Endothelial cell of umbilical vein (primary cell): ENCODE data around the gene VAPB. TPM values are rescaled to one million over a fixed set of nuclear protein-coding genes. Genes with fewer than 3 reads are reported as not detected.

ENCODE experiments used
- BruUV-seq: library from RNA; stranded (reverse); fragments of 400-500 nt; replicated peaks from 2 replicates; lab custom pipeline; 2021; lab: Mats Ljungman, UMichigan
- CTCF ChIA-PET: fragments of 300-600, 350-600 bp; sonication (Branson Sonifier 250); formaldehyde crosslinking; loops from one replicate; lab custom pipeline; 2021; ENCODE audit warnings: antibody characterized with exemption, inconsistent platforms; lab: Charles Lee
- POLR2A ChIA-PET: fragments of 300-600, 350-600 bp; sonication (Branson Sonifier 250); formaldehyde crosslinking; loops from one replicate; lab custom pipeline; 2021; ENCODE audit warnings: antibody characterized with exemption, inconsistent platforms; lab: Charles Lee
- DNase-seq: peaks from one replicate; pipeline ENCODE4 v3.0.0-alpha.2; 2011; ENCODE audit warnings: low read depth, low spot score
- FAIRE-seq: peaks from 2 replicates; lab custom pipeline; 2011; peaks lifted over from hg19 to GRCh38; lab: Jason Lieb, UNC
- H2AFZ ChIP-seq: 2 replicates; pipeline ENCODE4 v1.6.0; 2012; ENCODE audit warnings: low read depth, low read length, control low read depth, inconsistent platforms
- H3K27ac ChIP-seq: 2 replicates; pipeline ENCODE4 v1.5.1; 2011; ENCODE audit warnings: low read depth, mild to moderate bottlenecking, control low read depth, low read length, moderate library complexity; ENCODE audit not compliant: insufficient read depth
- H3K27me3 ChIP-seq, 2 experiments: 2 replicates each; pipeline versions ENCODE4 v1.6.0 to v1.6.1; 2011; ENCODE audit warnings: low read length in 2 of 2, mixed read lengths in 1 of 2; ENCODE audit not compliant: control insufficient read depth in 2 of 2, insufficient read depth in 2 of 2
- H3K36me3 ChIP-seq, 2 experiments: 2 replicates in 1 of 2; 3 replicates in 1 of 2; pipeline ENCODE4 v1.5.1; 2011; ENCODE audit warnings: low read length in 2 of 2, mild to moderate bottlenecking in 1 of 2, moderate library complexity in 1 of 2; ENCODE audit not compliant: control insufficient read depth in 2 of 2, insufficient read depth in 2 of 2; ENCODE audit errors: extremely low read depth in 1 of 2
- H3K4me1 ChIP-seq: 3 replicates; pipeline ENCODE4 v1.5.1; 2011; ENCODE audit warnings: mild to moderate bottlenecking, low read length; ENCODE audit not compliant: control insufficient read depth, insufficient read depth; ENCODE audit errors: extremely low read depth
- H3K4me2 ChIP-seq: 2 replicates; pipeline ENCODE4 v1.6.1; 2011; ENCODE audit warnings: low read length, control low read depth, mixed read lengths; ENCODE audit not compliant: insufficient read depth
- H3K4me3 ChIP-seq, 3 experiments: fragments of 200-600 bp in 1 of 3; sonication (generic), shearing (Covaris generic) in 1 of 3; replicated peaks in 1 of 3; 2 replicates each; pipeline ENCODE4 v1.5.1; 2011 to 2016; ENCODE audit warnings: control low read depth in 3 of 3, low read length in 3 of 3, mild to moderate bottlenecking in 2 of 3, inconsistent platforms in 1 of 3, low read depth in 1 of 3, moderate library complexity in 1 of 3; ENCODE audit not compliant: insufficient read depth in 1 of 3
- H3K79me2 ChIP-seq: 2 replicates; pipeline ENCODE4 v1.6.0; 2012; ENCODE audit warnings: low read length, inconsistent platforms; ENCODE audit not compliant: control insufficient read depth, insufficient read depth
- H3K9ac ChIP-seq: replicated peaks from 2 replicates; pipeline ENCODE3; 2011; ENCODE audit warnings: low read length, control low read depth; ENCODE audit not compliant: insufficient read depth; ENCODE audit errors: extremely low read depth
- H3K9me1 ChIP-seq: replicated peaks from 3 replicates; pipeline ENCODE4 v1.6.0; 2011; ENCODE audit warnings: mild to moderate bottlenecking, low read length; ENCODE audit not compliant: control insufficient read depth, insufficient read depth; ENCODE audit errors: extremely low read depth
- H3K9me3 ChIP-seq: replicated peaks from 2 replicates; pipeline ENCODE4 v1.5.1; 2012; ENCODE audit warnings: low read length, inconsistent platforms; ENCODE audit not compliant: control insufficient read depth, insufficient read depth
- H4K20me1 ChIP-seq: replicated peaks from 2 replicates; pipeline ENCODE3; 2011; ENCODE audit warnings: mild to moderate bottlenecking, low read length; ENCODE audit not compliant: control insufficient read depth, insufficient read depth; ENCODE audit errors: extremely low read depth
- EZH2 ChIP-seq: IDR thresholded peaks from 2 replicates; pipeline ENCODE4 v1.6.1; 2012; ENCODE audit warnings: borderline replicate concordance, low read depth, mild to moderate bottlenecking, moderate library complexity, low read length, inconsistent platforms; ENCODE audit not compliant: severe bottlenecking
- FOS ChIP-seq: IDR thresholded peaks from 2 replicates; pipeline ENCODE4 v1.6.1; 2011; ENCODE audit warnings: mild to moderate bottlenecking, low read length, moderate library complexity, borderline replicate concordance; ENCODE audit not compliant: insufficient read depth
- GATA2 ChIP-seq: IDR thresholded peaks from 2 replicates; pipeline ENCODE4 v1.7.0; 2011; ENCODE audit warnings: low read depth, mild to moderate bottlenecking, moderate library complexity, mixed read lengths, low read length; ENCODE audit not compliant: insufficient read length, insufficient read depth
- JUN ChIP-seq: IDR thresholded peaks from 2 replicates; pipeline ENCODE4 v1.6.1; 2011; ENCODE audit warnings: borderline replicate concordance, low read depth; ENCODE audit not compliant: insufficient read length, insufficient read depth
- MAX ChIP-seq: IDR thresholded peaks from 2 replicates; pipeline ENCODE4 v1.6.1; 2011; ENCODE audit not compliant: insufficient read depth, insufficient read length
- MYC ChIP-seq: IDR thresholded peaks from one replicate; pipeline ENCODE4 v1.6.1; 2011; ENCODE audit warnings: mild to moderate bottlenecking, low read depth, low read length
- POLR2A ChIP-seq: IDR thresholded peaks from 2 replicates; pipeline ENCODE4 v1.6.1; 2012; ENCODE audit warnings: low read depth, mild to moderate bottlenecking, control low read depth, low read length
- POLR2AphosphoS5 ChIP-seq: IDR thresholded peaks from 2 replicates; pipeline ENCODE4 v1.6.1; 2012; ENCODE audit warnings: low read depth, mild to moderate bottlenecking, control low read depth, low read length, moderate library complexity; ENCODE audit not compliant: insufficient read depth
- dilution Hi-C: fragments of 300-500 bp; cut with MboI; formaldehyde crosslinking; loops from one replicate; pipeline ENCODE4 v1.15.0; 2019; ENCODE audit warnings: low sequenced_read_pairs; ENCODE audit not compliant: extremely low pct_ligation_motif_present
- intact Hi-C: fragments of 100-400 bp; cut with micrococcal nuclease; formaldehyde crosslinking; loops from one replicate; pipeline ENCODE4 v1.10.0; 2022
- polyA plus RNA-seq, 4 experiments: library from polyadenylated mRNA; depleted of rRNA in 3 of 4; stranded (reverse) in 3 of 4; unstranded in 1 of 4; fragments of >200 nt; gene quantifications; 2 replicates each; pipeline versions ENCODE4 v1.2.1 to v1.2.3, GENCODE V29; 2011 to 2012; ENCODE audit warnings: missing spikeins in 1 of 4
- total RNA-seq: library from RNA; stranded (reverse); gene quantifications from 2 replicates; pipeline ENCODE4 v1.2.3, GENCODE V29; 2021
- TF ChIP-seq, protein P1 (sequence below), 2 donors: IDR thresholded peaks; 1 replicate in 1 of 2; 2 replicates in 1 of 2; pipeline ENCODE4 v1.5.1; 2011; ENCODE audit warnings: low read length in 2 of 2, mild to moderate bottlenecking in 2 of 2, moderate library complexity in 2 of 2, control low read depth in 1 of 2, inconsistent platforms in 1 of 2, low read depth in 1 of 2; ENCODE audit not compliant: insufficient read depth in 1 of 2; ENCODE audit errors: extremely low read depth in 1 of 2

Gene VAPB
- total and polyA plus RNA-seq, 2 donors (not counting 3 experiments of a cell fraction or from before 2014, with no cell fraction given): 17.9 to 48.9 TPM

- Histone ChIP-seq H3K4me1 (peaks cover 19% of the 10 kb centered on the region), H2AFZ (no peak overlapping the region), H3K9me1 (no peaks in the 10 kb centered on the region), H3K9me3 (no peaks in the 10 kb centered on the region), H3K4me3 (no peak overlapping the region), H3K36me3 (peaks cover 12 to 13% of the 10 kb centered on the region in 2 experiments), H3K27ac (peak overlapping the region; percentile 45), H3K27me3 (no peaks in the 10 kb centered on the region), H4K20me1 (no peaks in the 10 kb centered on the region), H3K9ac (no peak overlapping the region), H3K4me2 (peak overlapping the region; percentile 27), H3K79me2 (peaks cover 49% of the 10 kb centered on the region)
- dilution Hi-C loops (no loop called here), intact Hi-C loops (loop anchor here (5.0 kb wide), 1 partner anchor 38 kb away; no protein-coding TSS in a partner anchor)
- BruUV-seq: no TSS peak
- no peak for TF ChIP-seq FOS
- TF ChIP-seq POLR2A: no peak
- TF ChIP-seq, protein P1, sequence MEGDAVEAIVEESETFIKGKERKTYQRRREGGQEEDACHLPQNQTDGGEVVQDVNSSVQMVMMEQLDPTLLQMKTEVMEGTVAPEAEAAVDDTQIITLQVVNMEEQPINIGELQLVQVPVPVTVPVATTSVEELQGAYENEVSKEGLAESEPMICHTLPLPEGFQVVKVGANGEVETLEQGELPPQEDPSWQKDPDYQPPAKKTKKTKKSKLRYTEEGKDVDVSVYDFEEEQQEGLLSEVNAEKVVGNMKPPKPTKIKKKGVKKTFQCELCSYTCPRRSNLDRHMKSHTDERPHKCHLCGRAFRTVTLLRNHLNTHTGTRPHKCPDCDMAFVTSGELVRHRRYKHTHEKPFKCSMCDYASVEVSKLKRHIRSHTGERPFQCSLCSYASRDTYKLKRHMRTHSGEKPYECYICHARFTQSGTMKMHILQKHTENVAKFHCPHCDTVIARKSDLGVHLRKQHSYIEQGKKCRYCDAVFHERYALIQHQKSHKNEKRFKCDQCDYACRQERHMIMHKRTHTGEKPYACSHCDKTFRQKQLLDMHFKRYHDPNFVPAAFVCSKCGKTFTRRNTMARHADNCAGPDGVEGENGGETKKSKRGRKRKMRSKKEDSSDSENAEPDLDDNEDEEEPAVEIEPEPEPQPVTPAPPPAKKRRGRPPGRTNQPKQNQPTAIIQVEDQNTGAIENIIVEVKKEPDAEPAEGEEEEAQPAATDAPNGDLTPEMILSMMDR (IDR thresholded peaks at IDR 0.05; ENCODE audit: extremely low read depth in 1 of 2, insufficient read depth in 1 of 2, low read depth in 1 of 2, low read length in 2 of 2): no peak
- no peak for TF ChIP-seq EZH2
- TF ChIP-seq JUN: no peak
- no peak for TF ChIP-seq POLR2AphosphoS5
- no peak for TF ChIP-seq MYC
- TF ChIP-seq MAX: no peak
- no peak for TF ChIP-seq GATA2
- CTCF ChIA-PET: interaction anchor here (0.7 to 2.6 kb wide), 5 partner anchors 9 to 192 kb away, joined by 3 to 7 read pairs (median 4); no protein-coding TSS in a partner anchor
- peak; percentile 79 for FAIRE-seq
- DNase-seq: peak; percentile 52
- POLR2A ChIA-PET: no interaction called here
Observed at GRCh38 chr20:58440021-58440767, 51.2 kb downstream of the VAPB start.
